Esophagus muscularis mucosa (tissue), 4 donors: ENCODE data around the gene ANO4. TPM values are rescaled to one million over a fixed set of nuclear protein-coding genes. Genes with fewer than 3 reads are reported as not detected.

Source experiments
- DNase-seq: peaks from one replicate; pipeline ENCODE4 v3.0.0-alpha.2; 2017; ENCODE audit errors: extremely low spot score
- H3K27ac ChIP-seq, 4 donors: fragments of 200-600 bp; sonication (generic); replicated peaks in 1 of 4; 1 replicate in 3 of 4; 2 replicates in 1 of 4; pipeline ENCODE4 v1.5.1; 2016 to 2019; ENCODE audit warnings: mild to moderate bottlenecking in 1 of 4
- H3K27me3 ChIP-seq, 4 donors: fragments of 200-600 bp; sonication (generic); one replicate each; pipeline versions ENCODE4 v1.5.1 to v1.6.0; 2016 to 2019
- H3K36me3 ChIP-seq, 4 donors: fragments of 200-600 bp; sonication (generic); one replicate each; pipeline ENCODE4 v1.5.1; 2016 to 2019
- H3K4me1 ChIP-seq, 4 donors: fragments of 200-600 bp; sonication (generic); one replicate each; pipeline ENCODE4 v1.5.1; 2016 to 2019
- H3K4me3 ChIP-seq, 4 donors: fragments of 200-600 bp; sonication (generic); 1 replicate in 2 of 4; 2 replicates in 2 of 4; pipeline ENCODE4 v1.5.1; 2016 to 2019; ENCODE audit warnings: mild to moderate bottlenecking in 4 of 4, moderate library complexity in 1 of 4
- H3K9me3 ChIP-seq, 4 donors: fragments of 200-600 bp; sonication (generic); 1 replicate in 3 of 4; 2 replicates in 1 of 4; pipeline ENCODE4 v1.5.1; 2016 to 2019
- EP300 ChIP-seq: sonication (generic); formaldehyde crosslinking; IDR thresholded peaks from one replicate; pipeline ENCODE4 v1.6.1; 2017; ENCODE audit warnings: antibody characterized with exemption
- POLR2A ChIP-seq: fragments of 450-650 bp; IDR thresholded peaks from one replicate; pipeline ENCODE4 v1.6.1; 2017; ENCODE audit warnings: antibody characterized with exemption, moderate library complexity, mild to moderate bottlenecking, low read depth
- POLR2AphosphoS5 ChIP-seq, 2 donors: sonication (generic); formaldehyde crosslinking; IDR thresholded peaks; one replicate each; pipeline ENCODE4 v1.6.1; 2017; ENCODE audit warnings: antibody characterized with exemption in 2 of 2
- WGBS: methylation state at CpG from one replicate; pipeline ENCODE4 v1.1.5; 2018; 5-methylcytosine and 5-hydroxymethylcytosine counted together
- intact Hi-C: fragments of 100-400 bp; cut with DNase I; formaldehyde crosslinking; loops from one replicate; pipeline ENCODE4 v1.15.1; 2023
- total RNA-seq, 4 donors: library from RNA; depleted of rRNA; stranded (reverse); fragments of >200 nt; gene quantifications; one replicate each; pipeline versions ENCODE4 v1.1.0 to v1.2.1, GENCODE V29; 2016
- TF ChIP-seq, protein P1 (sequence below), 3 experiments: fragments of 200-600 bp in 2 of 3; fragments of 450-650 bp in 1 of 3; sonication (generic) in 2 of 3; IDR thresholded peaks; one replicate each; pipeline ENCODE4 v1.5.1; 2017 to 2019; ENCODE audit warnings: antibody characterized with exemption in 3 of 3, mild to moderate bottlenecking in 2 of 3, moderate library complexity in 1 of 3

Gene ANO4
- total RNA-seq, 4 donors from 2014 or later = 0.06 to 0.17 TPM; not detected in 2

DNA sequence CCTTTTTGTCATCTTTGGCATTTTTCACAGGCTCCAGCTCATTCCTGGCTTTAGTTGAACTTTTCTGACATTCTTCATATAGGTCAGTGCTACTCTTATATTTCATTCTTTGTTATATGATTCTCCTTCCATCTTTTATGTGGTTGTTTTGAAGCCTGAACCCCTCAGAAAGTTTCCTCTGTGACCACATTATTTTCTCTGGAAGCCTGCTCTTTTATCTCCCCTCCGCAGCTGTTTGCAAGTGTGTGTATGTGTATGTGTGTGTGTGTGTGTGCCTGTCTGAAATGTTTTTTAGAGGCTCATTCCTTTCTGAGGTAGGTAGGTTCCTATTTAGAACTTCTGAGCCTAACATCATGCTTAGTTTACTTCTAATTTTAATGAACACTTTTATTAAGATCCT, 47.6 kb downstream of the ANO4 start:
- Histone ChIP-seq H3K27me3 (no peaks in the 10 kb centered on the region), H3K4me3 (no peak overlapping the region), H3K36me3 (no peaks in the 10 kb centered on the region), H3K9me3 (no peaks in the 10 kb centered on the region), H3K27ac (no peak overlapping the region), H3K4me1 (no peaks in the 10 kb centered on the region)
- intact Hi-C loops = no loop called here
- no peak for DNase-seq
- TF ChIP-seq POLR2A = no peak
- TF ChIP-seq, protein P1, sequence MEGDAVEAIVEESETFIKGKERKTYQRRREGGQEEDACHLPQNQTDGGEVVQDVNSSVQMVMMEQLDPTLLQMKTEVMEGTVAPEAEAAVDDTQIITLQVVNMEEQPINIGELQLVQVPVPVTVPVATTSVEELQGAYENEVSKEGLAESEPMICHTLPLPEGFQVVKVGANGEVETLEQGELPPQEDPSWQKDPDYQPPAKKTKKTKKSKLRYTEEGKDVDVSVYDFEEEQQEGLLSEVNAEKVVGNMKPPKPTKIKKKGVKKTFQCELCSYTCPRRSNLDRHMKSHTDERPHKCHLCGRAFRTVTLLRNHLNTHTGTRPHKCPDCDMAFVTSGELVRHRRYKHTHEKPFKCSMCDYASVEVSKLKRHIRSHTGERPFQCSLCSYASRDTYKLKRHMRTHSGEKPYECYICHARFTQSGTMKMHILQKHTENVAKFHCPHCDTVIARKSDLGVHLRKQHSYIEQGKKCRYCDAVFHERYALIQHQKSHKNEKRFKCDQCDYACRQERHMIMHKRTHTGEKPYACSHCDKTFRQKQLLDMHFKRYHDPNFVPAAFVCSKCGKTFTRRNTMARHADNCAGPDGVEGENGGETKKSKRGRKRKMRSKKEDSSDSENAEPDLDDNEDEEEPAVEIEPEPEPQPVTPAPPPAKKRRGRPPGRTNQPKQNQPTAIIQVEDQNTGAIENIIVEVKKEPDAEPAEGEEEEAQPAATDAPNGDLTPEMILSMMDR (IDR thresholded peaks at IDR 0.05) = no peak
- WGBS = 60% methylated on average over 1 of the region's 1 CpG

DNA sequence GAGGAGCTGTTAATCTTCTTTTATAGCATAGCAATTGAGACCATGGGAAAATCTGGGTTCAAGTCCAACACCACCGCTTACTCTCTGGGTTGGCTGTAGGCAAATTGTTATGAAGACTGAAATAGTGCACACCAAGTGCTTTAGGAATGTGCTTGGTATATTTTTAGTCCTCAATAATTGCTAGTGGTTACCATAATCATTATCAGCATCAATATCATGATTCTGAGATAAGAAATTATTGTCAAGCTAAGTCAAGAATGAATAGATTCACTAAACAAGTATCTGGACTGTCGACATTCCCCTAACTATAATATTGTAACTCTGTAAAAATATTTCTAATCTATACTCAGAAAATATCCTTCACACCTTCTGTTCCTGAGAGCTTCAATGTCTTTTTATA, 48.5 kb downstream of the ANO4 start:
- Histone ChIP-seq H3K27me3 (no peaks in the 10 kb centered on the region), H3K9me3 (no peaks in the 10 kb centered on the region), H3K4me1 (no peaks in the 10 kb centered on the region), H3K36me3 (no peaks in the 10 kb centered on the region), H3K27ac (no peak overlapping the region), H3K4me3 (no peak overlapping the region)
- intact Hi-C loops = no loop called here
- no peak for DNase-seq
- 62% methylated on average over 2 of the region's 2 CpGs for WGBS
- TF ChIP-seq, protein P1 (IDR thresholded peaks at IDR 0.05) = no peak
- TF ChIP-seq POLR2AphosphoS5 (IDR thresholded peaks at IDR 0.05) = no peak
- no peak for TF ChIP-seq EP300
- TF ChIP-seq POLR2A = no peak

DNA sequence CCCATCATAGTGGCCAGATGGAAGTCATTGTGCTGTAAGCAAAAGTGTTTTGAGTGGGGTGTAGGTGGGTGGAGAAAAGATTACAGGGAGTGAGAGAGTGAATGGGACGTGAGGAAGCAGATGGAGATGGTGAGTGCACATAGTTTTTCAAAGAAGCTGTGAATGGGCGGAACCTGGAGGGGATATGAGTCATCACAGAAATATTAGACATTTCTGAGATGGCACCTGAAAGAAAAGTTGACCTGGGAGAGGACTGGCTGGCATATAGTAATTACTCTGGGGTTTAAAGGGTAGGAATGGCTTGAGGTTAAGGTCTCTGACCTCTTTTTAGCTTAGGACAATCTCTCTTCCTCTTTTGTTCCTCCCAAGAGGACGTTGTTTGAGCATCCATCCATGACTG, 50.5 kb downstream of the ANO4 start:
- Histone ChIP-seq H3K27me3 (no peaks in the 10 kb centered on the region), H3K9me3 (no peaks in the 10 kb centered on the region), H3K4me1 (no peaks in the 10 kb centered on the region), H3K4me3 (no peak overlapping the region), H3K27ac (no peak overlapping the region), H3K36me3 (no peaks in the 10 kb centered on the region)
- TF ChIP-seq POLR2A (no peak), EP300 (no peak), POLR2AphosphoS5 (IDR thresholded peaks at IDR 0.05) (no peak)
- TF ChIP-seq, protein P1 (IDR thresholded peaks at IDR 0.05) = no peak
- intact Hi-C loops = no loop called here
- DNase-seq = no peak
- WGBS = 69% methylated on average over 3 of the region's 3 CpGs

DNA sequence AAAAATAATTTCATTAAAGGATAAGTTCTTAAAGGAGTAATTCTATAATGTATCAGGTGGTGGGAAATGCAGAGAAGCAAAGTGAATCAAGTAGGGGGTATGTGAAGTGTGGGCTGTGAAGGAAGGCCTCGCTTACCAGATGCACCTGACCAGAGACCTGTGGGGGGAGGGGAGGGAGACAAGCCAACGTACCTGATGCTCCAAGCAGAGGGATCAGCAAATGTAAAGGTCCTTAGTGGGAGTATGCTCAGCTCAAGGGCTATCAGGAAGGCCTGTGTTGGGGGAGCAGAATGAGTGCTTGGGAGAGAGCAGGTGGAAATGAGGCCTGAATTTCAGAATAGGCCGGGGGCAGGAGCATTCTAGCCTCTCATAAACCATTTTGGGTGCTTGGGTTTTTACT, 57.1 kb downstream of the ANO4 start:
- no peaks in the 10 kb centered on the region for H3K27me3 ChIP-seq
- WGBS = 30% methylated on average over 3 of the region's 3 CpGs
- no peaks in the 10 kb centered on the region for H3K36me3 ChIP-seq
- TF ChIP-seq, protein P1 (IDR thresholded peaks at IDR 0.05) = no peak
- no peaks in the 10 kb centered on the region for H3K9me3 ChIP-seq
- no peaks in the 10 kb centered on the region for H3K4me1 ChIP-seq
- intact Hi-C loops = no loop called here
- H3K27ac ChIP-seq = no peak overlapping the region
- H3K4me3 ChIP-seq = no peak overlapping the region
- DNase-seq = no peak

DNA sequence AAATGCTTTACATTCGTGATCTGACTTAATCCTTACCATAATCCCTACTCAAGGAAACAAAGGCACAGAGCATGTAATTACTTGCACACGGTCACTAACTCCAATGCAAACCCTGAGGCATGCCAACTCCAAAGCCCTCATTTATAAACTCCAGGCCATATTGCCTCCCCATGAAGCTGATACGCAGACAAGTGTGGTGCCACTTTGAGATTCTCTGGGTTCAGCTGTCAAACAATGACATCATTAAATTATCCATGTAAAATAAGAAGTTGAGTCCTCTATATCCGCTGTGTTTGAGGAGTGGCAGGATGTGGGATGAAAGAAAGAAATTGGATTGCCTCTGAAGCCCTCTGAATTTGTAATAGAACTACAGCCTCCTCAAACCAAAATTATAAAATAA, 62.8 kb downstream of the ANO4 start:
- Histone ChIP-seq H3K4me3 (no peak overlapping the region), H3K27me3 (no peaks in the 10 kb centered on the region), H3K4me1 (no peaks in the 10 kb centered on the region), H3K9me3 (no peaks in the 10 kb centered on the region), H3K27ac (no peak overlapping the region), H3K36me3 (no peaks in the 10 kb centered on the region)
- 70% methylated on average over 4 of the region's 4 CpGs for WGBS
- intact Hi-C loops = no loop called here
- DNase-seq = no peak
- TF ChIP-seq POLR2AphosphoS5 (IDR thresholded peaks at IDR 0.05) (no peak), EP300 (no peak), POLR2A (no peak)
- TF ChIP-seq, protein P1 (IDR thresholded peaks at IDR 0.05) = no peak
